Stimulated activated memory B cell treated with anti-CD40 and anti-IgM and Interleukin-4, amounts not matched to agents 10 μg/mL and 1 μg/mL and 100 μg/mL, for 72 hours (primary cell): ENCODE measurements around the gene AFTPH.
A peak's percentile ranks its signal among the peaks of the same experiment; 100 is the strongest.

Experiments used
- ATAC-seq: fragments of 150-1000 bp; cut with Tn5 transposase; 2 replicates; pipeline ENCODE4 v1.10.0; 2021
- H3K27ac Mint-ChIP-seq: one replicate; pipeline ENCODE4 v1.8.0; 2022; ENCODE audit warnings: mild to moderate bottlenecking, mixed read lengths
- H3K27me3 Mint-ChIP-seq: one replicate; pipeline ENCODE4 v1.8.0; 2022; ENCODE audit warnings: mixed read lengths
- H3K36me3 Mint-ChIP-seq: one replicate; pipeline ENCODE4 v1.8.0; 2022; ENCODE audit warnings: mixed read lengths
- H3K4me1 Mint-ChIP-seq: one replicate; pipeline ENCODE4 v1.8.0; 2022; ENCODE audit warnings: mixed read lengths
- H3K4me3 Mint-ChIP-seq: one replicate; pipeline ENCODE4 v1.8.0; 2022; ENCODE audit warnings: mild to moderate bottlenecking, moderate library complexity, mixed read lengths
- H3K9me3 Mint-ChIP-seq: one replicate; pipeline ENCODE4 v1.8.0; 2022; ENCODE audit warnings: mixed read lengths

AFTPH gene

GRCh38 chr2:64631771-64632170 lies 107.6 kb downstream of the AFTPH start:
- H3K4me3 Mint-ChIP-seq: no peak overlapping the region
- peaks cover 45% of the 10 kb centered on the region for H3K4me1 Mint-ChIP-seq
- no peaks in the 10 kb centered on the region for H3K9me3 Mint-ChIP-seq
- H3K27me3 Mint-ChIP-seq: no peaks in the 10 kb centered on the region
- ATAC-seq: no peak
- no peak overlapping the region for H3K27ac Mint-ChIP-seq
- H3K36me3 Mint-ChIP-seq: peaks cover 37% of the 10 kb centered on the region

- Mint-ChIP-seq H3K9me3 (no peaks in the 10 kb centered on the region), H3K27ac (peak overlapping the region; percentile 76), H3K36me3 (peaks cover 37% of the 10 kb centered on the region), H3K4me1 (peaks cover 58% of the 10 kb centered on the region), H3K27me3 (no peaks in the 10 kb centered on the region), H3K4me3 (no peak overlapping the region)
- no peak for ATAC-seq
Measured at GRCh38 chr2:64632835-64633819, 109.0 kb downstream of the AFTPH start.

GRCh38 chr2:64634345-64635267 lies 110.5 kb downstream of the AFTPH start:
- Mint-ChIP-seq H3K36me3 (peaks cover 37% of the 10 kb centered on the region), H3K4me3 (no peak overlapping the region), H3K9me3 (no peaks in the 10 kb centered on the region), H3K4me1 (peaks cover 65% of the 10 kb centered on the region), H3K27ac (no peak overlapping the region), H3K27me3 (no peaks in the 10 kb centered on the region)
- ATAC-seq: no peak

- peaks cover 26% of the 10 kb centered on the region for H3K36me3 Mint-ChIP-seq
- H3K27me3 Mint-ChIP-seq: no peaks in the 10 kb centered on the region
- H3K4me3 Mint-ChIP-seq: peak overlapping the region; percentile 74
- ATAC-seq: peak; percentile 82
- peaks cover 69% of the 10 kb centered on the region for H3K4me1 Mint-ChIP-seq
- no peaks in the 10 kb centered on the region for H3K9me3 Mint-ChIP-seq
- H3K27ac Mint-ChIP-seq: peak overlapping the region; percentile 94
Measured at GRCh38 chr2:64635976-64636911, 112.1 kb downstream of the AFTPH start.

- Mint-ChIP-seq H3K9me3 (no peaks in the 10 kb centered on the region), H3K4me1 (peaks cover 78% of the 10 kb centered on the region), H3K4me3 (peak overlapping the region; percentile 74), H3K27ac (peak overlapping the region; percentile 94), H3K36me3 (peaks cover 30% of the 10 kb centered on the region), H3K27me3 (no peaks in the 10 kb centered on the region)
- peak; percentile 88 for ATAC-seq
Measured at GRCh38 chr2:64637000-64637635, 113.0 kb downstream of the AFTPH start.

GRCh38 chr2:64637931-64638330 lies 113.8 kb downstream of the AFTPH start:
- Mint-ChIP-seq H3K27me3 (no peaks in the 10 kb centered on the region), H3K4me3 (peak overlapping the region; percentile 74), H3K4me1 (peaks cover 80% of the 10 kb centered on the region), H3K36me3 (peaks cover 25% of the 10 kb centered on the region), H3K9me3 (no peaks in the 10 kb centered on the region), H3K27ac (peak overlapping the region; percentile 94)
- no peak for ATAC-seq

- peaks cover 21% of the 10 kb centered on the region for H3K36me3 Mint-ChIP-seq
- H3K27ac Mint-ChIP-seq: peak overlapping the region; percentile 94
- H3K27me3 Mint-ChIP-seq: no peaks in the 10 kb centered on the region
- peak overlapping the region; percentile 74 for H3K4me3 Mint-ChIP-seq
- H3K9me3 Mint-ChIP-seq: no peaks in the 10 kb centered on the region
- peaks cover 82% of the 10 kb centered on the region for H3K4me1 Mint-ChIP-seq
- ATAC-seq: no peak
Measured at GRCh38 chr2:64638502-64639120, 114.5 kb downstream of the AFTPH start.

GRCh38 chr2:64639691-64640090 lies 115.6 kb downstream of the AFTPH start:
- H3K4me3 Mint-ChIP-seq: no peak overlapping the region
- no peaks in the 10 kb centered on the region for H3K9me3 Mint-ChIP-seq
- H3K27me3 Mint-ChIP-seq: no peaks in the 10 kb centered on the region
- peak overlapping the region; percentile 92 for H3K27ac Mint-ChIP-seq
- peaks cover 18% of the 10 kb centered on the region for H3K36me3 Mint-ChIP-seq
- ATAC-seq: no peak
- peaks cover 90% of the 10 kb centered on the region for H3K4me1 Mint-ChIP-seq

GRCh38 chr2:64640153-64641044 lies 116.3 kb downstream of the AFTPH start:
- Mint-ChIP-seq H3K27ac (peak overlapping the region; percentile 92), H3K9me3 (no peaks in the 10 kb centered on the region), H3K36me3 (peaks cover 18% of the 10 kb centered on the region), H3K27me3 (no peaks in the 10 kb centered on the region), H3K4me1 (peaks cover 97% of the 10 kb centered on the region), H3K4me3 (no peak overlapping the region)
- ATAC-seq: no peak

GRCh38 chr2:64641599-64641998 lies 117.5 kb downstream of the AFTPH start:
- H3K4me3 Mint-ChIP-seq: peak overlapping the region; percentile 18
- H3K27me3 Mint-ChIP-seq: no peaks in the 10 kb centered on the region
- H3K9me3 Mint-ChIP-seq: no peaks in the 10 kb centered on the region
- peaks cover 90% of the 10 kb centered on the region for H3K4me1 Mint-ChIP-seq
- peak overlapping the region; percentile 92 for H3K27ac Mint-ChIP-seq
- ATAC-seq: no peak
- peaks cover 7% of the 10 kb centered on the region for H3K36me3 Mint-ChIP-seq
